Activated CD8-positive, alpha-beta memory T cell treated with anti-CD3 and anti-CD28 coated beads, Interleukin-2, amount 50 U/mL, for 1 hour (primary cell): Measurements from ENCODE around the gene FAXC.
A peak's percentile ranks its signal among the peaks of the same experiment; 100 is the strongest.

Experiments used
- DNase-seq: peaks from one replicate; pipeline ENCODE4 v3.0.0-alpha.2; 2020; ENCODE audit errors: extremely low read depth

FAXC gene

GRCh38 chr6:99349171-99350141 is at the start of gene FAXC:
Gene FAXC (minus strand): TSS chr6:99349674. CDS start chr6:99349372, 302 bp downstream.
- DNase-seq, result no peak

DNA sequence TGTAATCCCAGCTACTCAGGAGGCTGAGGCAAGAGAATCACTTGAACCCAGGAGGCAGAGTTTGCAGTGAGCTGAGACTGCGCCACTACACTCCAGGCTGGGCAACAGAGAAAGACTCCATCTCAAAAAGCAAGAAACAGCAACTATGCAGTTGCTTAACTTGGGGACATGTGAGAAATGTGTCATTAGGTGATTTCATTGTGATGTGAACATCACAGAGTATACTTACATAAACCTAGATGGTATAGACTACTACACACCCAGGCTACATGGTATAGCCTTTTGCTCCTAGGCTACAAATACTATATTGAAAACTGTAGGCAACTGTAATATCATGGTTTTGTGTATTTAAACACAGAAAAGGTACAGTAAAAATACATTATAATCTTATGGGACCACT is 47.8 kb upstream of the FAXC start:
- DNase-seq, result no peak

- peak; percentile 4 for DNase-seq
These were observed 44.4 kb upstream of the FAXC start, which contains the start of gene COQ3 for GRCh38 chr6:99393698-99394531. Gene COQ3 (minus strand): TSS chr6:99394195. CDS start chr6:99394179, 16 bp downstream.

- no peak for DNase-seq
These were observed 43.9 kb upstream of the FAXC start for GRCh38 chr6:99393366-99393697.

DNA sequence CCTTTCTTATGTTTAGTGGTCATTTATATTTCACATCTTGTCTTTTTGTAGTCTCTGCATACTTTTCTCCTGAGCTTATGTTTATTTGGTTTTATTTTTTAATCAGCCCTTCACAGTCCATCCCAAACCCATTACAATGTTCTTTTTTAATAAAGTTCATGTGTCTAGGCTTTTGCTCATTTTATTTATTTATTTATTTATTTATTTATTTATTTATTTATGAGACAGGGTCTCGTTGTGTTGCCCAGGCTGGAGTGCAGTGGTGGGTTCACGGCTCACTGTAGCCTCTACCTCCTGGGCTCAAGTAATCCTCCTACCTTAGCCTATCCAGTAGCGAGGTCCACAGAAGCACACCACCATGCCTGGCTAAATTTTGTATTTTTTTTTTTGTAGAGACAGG is 41.4 kb upstream of the FAXC start:
- no peak for DNase-seq

DNA sequence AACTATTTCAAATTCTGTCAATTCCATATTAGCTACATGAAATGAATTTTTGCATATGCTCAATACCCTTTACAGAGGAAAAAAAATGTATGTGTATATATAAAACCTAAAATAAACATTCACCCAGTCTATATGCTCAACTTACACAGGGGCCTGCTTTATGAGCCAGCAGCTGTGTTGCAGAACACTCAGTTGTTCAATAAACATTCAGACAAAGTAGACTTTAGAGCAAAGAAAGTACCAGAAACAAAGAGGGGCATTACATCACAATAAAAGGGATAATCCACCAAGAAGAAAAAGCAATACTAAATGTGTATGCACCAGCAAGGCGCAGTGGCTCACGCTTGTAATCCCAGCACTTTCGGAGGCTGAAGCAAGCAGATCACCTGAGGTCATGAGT is 35.0 kb upstream of the FAXC start:
- DNase-seq, result no peak

DNA sequence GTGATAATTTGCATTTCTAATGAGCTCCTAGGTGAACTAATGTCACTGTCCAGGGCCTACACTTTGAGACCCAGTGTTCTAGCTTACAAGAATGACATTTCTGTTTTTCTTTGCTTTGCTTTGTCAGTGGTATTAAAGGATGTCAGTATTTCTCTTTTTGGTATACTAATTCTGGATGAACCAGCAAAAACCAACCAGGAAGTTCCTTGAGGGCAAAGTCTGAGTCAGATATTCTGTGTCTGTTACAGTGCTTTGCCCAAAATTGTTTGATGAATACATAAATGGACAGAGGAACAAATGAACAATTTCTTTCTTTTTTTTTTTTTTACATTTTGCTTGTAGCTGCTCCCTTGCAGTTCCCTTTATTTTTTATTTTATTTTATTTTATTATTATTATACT is 29.2 kb upstream of the FAXC start:
- no peak for DNase-seq

DNA sequence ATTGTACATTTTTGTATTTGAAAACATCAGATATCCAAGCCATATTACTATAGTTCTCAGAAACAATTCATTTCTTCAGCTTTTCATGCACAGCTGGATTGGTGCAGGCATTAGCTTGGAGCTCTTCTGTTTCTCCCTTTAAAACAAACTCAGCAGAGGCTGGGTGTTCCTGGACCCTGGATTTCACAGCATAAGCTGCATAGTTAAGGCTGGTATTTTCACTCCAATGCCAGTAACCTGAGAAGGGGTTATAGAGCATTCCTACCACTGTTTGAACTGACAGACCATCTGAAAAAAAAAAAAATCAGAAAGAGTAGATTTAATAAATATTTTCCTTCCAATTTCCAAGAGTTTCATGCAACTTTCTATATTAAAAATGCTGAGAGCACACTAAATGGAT is 20.1 kb upstream of the FAXC start:
- DNase-seq, result no peak

GRCh38 chr6:99366852-99367251 is 17.4 kb upstream of the FAXC start:
- no peak for DNase-seq

- no peak for DNase-seq
These were observed 14.6 kb upstream of the FAXC start for GRCh38 chr6:99364026-99364425.

DNA sequence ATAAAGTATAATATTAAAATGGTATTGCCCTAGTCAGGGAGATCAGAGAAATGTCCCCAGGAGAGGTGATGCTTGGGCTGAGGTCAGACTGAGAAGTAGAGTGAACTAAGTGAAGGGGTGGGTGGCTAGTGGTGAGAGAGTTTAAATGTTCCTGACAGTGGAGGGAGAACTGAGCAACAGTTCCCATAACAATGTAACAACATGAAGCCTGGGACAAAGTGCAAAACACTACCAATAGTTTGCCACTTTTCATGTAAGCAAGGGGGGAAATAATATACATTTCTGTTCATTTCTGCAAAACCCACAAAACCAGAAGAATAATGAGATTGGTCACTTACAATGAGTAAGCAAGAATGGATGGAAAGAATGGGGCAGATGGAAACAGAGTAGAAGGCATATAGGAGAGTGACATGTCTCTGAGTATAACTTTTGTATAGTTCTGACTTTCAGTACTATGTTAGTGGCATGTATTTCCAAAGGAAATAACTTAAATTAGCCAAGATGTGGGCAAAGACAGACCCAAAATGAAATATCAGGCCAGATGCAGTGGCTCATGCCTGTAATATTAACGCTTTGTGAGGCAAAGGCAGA is 13.3 kb upstream of the FAXC start:
- no peak for DNase-seq

GRCh38 chr6:99359800-99360199 is 10.3 kb upstream of the FAXC start:
- DNase-seq, result no peak

DNA sequence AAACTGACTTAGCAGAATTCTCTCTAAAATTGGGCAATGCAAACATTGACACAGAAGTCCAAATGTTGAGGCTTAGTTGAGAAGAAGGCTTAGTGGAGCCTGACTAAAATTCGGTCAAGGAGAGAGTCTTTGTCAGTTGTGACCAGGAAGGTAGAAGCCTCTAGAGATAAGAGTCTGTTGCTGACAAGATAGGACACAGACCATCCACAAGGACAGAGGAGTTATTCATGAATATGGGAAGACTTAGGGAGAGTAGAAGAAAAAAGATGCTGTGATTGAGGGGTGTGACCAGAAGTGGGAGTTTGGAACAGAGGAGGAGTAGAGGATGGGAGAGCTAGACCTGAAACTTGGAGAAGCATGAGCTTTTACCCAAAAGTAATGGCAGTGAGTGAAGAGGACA is 7.2 kb upstream of the FAXC start:
- no peak for DNase-seq

DNA sequence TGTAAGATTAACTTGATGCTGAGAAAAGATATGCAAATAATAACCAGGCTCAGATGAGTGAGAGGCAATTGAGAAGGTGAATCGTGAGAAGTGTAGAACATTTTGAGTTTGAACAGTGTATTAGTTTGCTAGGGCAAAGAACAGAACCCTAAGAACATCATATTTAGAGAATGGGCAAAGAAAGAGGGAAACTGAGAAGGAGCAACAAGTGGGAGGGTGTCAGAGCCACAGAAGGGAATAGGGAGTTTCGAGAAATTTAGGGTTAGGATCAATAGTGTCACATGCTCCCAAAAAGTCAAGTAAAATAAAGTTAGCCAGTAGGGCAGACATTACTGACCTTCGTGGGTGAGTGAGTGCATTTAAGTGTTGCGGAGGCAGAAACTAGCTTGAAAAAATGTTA is 5.5 kb upstream of the FAXC start:
- DNase-seq, result no peak

GRCh38 chr6:99353126-99353525 is 3.7 kb upstream of the FAXC start:
- no peak for DNase-seq

- no peak for DNase-seq
These were observed 1.1 kb upstream of the FAXC start for GRCh38 chr6:99350573-99350972.

GRCh38 chr6:99348288-99349170 is 945 bp downstream of the FAXC start:
- DNase-seq, result no peak

- no peak for DNase-seq
These were observed 1.7 kb downstream of the FAXC start for GRCh38 chr6:99347804-99348203.

DNA sequence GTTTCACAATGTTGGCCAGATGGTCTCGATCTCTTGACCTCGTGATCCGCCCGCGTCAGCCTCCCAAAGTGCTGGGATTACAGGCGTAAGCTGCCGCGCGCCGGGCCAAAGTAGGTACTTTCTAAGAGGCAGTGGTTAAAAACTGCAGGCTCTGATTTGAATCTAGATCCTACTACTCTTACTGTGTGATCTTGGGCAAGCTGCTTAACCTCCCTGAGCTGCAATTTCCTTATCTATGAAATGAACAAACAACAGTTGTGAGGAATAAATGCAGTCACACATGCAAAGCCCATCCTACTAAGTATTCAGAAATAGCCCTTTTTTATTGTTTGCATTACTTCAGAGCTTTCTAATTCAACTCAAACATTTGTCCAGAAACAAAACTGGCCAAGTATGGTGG is 2.9 kb downstream of the FAXC start:
- no peak for DNase-seq

DNA sequence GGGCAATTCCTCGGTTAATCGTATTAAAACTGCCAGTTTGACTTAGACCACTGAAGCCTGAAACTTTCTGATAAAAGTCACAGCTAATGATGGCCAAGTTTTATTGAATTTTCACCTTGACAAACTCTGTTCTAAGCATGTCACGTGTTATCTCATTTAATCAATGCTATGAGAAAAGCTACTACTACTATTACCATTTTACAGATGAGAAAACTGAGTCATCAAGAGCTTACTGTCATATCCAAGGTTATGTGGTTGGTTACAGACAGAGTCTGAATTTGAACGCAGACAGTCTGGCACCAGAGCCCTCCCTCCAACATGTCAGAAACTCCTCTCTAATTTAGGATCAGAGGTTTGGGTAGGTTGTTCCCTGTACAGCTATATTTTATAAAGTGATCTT is 4.3 kb downstream of the FAXC start:
- DNase-seq, result no peak

GRCh38 chr6:99344289-99344688 is 5.2 kb downstream of the FAXC start:
- DNase-seq, result no peak
